Stimulated activated CD4-positive, alpha-beta T cell treated with anti-CD3 and anti-CD28 coated beads, TNF-alpha, amount 100 ng/mL, for 1 hour (primary cell): ENCODE measurements around the gene AAMP.
A peak's percentile ranks its signal among the peaks of the same experiment; 100 is the strongest.

Source experiments
- DNase-seq, 3 donors: peaks; one replicate each; pipeline ENCODE4 v3.0.0-alpha.2; 2020; ENCODE audit warnings: low read depth in 3 of 3, low spot score in 1 of 3

AAMP gene

DNA sequence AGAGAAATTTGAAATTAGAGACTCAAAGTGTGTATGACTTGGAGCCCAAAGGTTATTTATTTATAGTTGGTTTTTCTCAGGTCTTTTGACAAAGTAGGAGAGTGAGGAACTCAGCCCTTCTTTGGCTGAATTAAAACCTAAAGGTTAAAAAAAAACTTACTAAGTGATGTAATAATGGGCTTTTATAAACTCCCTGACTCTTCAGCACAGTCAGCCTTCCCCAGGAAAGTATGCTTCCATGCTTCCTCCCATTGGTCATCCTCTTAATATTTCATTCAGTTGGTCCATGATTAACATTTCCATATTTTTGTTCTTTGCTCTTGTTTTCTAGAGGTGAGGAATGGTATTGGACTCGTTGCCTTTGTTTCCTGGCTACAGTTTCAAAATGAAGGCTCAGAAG is 45.8 kb downstream of the AAMP start:
- DNase-seq = no peak

- DNase-seq = no peak
These were observed 46.9 kb downstream of the AAMP start for GRCh38 chr2:218223046-218223445.

- DNase-seq = no peak
These were observed 48.9 kb downstream of the AAMP start for GRCh38 chr2:218221000-218221399.

DNA sequence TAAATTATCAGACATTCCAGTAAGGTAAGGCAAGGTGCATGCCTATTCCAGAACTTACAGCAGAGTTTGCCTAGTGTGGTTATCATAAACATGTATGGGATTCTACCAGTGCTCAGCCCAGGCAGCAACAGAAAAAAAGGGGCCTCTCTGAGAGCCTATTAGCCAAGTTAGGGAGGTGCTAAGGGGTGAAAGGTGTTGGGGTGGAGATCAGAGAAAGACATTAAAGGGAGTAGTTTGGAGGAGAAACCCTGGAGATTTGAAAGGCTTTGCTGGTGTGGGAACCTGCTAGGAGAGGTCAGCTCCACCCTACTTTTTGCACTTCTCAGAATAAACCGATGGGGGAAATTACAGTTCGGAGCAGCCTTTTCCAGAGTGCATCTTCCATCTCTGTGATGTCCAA is 50.0 kb downstream of the AAMP start:
- no peak for DNase-seq

DNA sequence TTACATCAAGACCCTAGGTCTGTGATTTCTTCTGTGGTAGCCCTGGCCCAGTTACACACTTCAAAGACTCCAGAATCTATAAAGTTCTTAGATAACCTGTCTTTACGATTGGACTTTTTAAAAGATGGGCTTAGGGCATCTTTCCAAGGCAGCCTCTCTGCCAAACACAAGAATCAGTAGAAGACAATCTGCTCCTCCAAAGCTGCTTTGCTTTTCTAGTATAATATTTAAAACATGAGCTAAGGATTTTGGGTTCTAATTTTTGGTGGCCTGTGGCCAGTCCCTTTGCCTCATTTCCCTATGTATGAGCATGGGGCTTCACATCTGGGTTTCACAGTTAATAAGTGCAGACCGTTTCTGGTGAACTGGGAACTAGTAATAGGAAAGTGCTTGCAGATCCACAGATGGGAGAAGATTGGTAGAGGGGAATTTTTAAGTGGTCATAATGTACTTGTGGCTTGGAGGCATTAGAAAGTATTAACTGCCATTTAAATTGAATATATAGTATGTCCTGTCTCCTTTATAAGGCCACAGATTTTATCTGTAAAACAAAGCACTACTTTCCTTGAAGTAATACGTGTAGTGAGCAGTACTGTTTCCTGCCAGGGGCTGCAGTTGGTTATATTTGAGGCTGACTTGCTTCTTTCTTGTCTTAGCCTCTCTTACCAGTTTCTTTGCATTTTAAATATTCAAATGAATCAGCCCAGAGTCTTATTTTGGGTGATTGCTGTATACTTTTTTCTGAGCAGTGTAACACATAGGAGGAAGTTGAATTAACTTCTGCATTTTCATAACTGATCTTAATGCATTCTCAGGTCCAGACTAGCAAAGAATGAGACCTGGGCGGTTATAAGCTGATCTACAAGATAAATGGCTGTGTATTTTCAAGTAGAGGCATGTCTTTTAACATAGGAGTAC is 51.4 kb downstream of the AAMP start:
- no peak for DNase-seq

- peak; percentile 10 to 53 (median 34) for DNase-seq
These were observed 52.3 kb downstream of the AAMP start for GRCh38 chr2:218217360-218218267.

GRCh38 chr2:218216674-218217359 is 53.1 kb downstream of the AAMP start, which contains the start of gene ARPC2:
TSS of gene ARPC2 (plus strand) at chr2:218217189. CDS start at chr2:218217471, 282 bp downstream.
- peak; percentile 83 to 89 (median 88) for DNase-seq

- no peak for DNase-seq
These were observed 53.6 kb downstream of the AAMP start for GRCh38 chr2:218216336-218216673.
